IPS-20b (cell line): ENCODE results near the gene P4HB.
A peak's percentile ranks its signal among the peaks of the same experiment; 100 is the strongest.

ENCODE experiments used
- H3K27ac ChIP-seq: one replicate; pipeline ENCODE4 v1.5.1; 2013; ENCODE audit warnings: low read length
- H3K27me3 ChIP-seq: 2 replicates; pipeline ENCODE4 v1.6.1; 2013; ENCODE audit warnings: mild to moderate bottlenecking, low read length, inconsistent platforms; ENCODE audit not compliant: insufficient read depth
- H3K36me3 ChIP-seq: 2 replicates; pipeline ENCODE4 v1.6.1; 2013; ENCODE audit warnings: low read depth, mild to moderate bottlenecking, inconsistent platforms, low read length, moderate library complexity; ENCODE audit not compliant: insufficient read depth
- H3K4me1 ChIP-seq: 2 replicates; pipeline ENCODE4 v1.6.1; 2013; ENCODE audit warnings: mild to moderate bottlenecking, control low read depth, inconsistent platforms, low read length, moderate library complexity; ENCODE audit not compliant: insufficient read depth
- H3K4me3 ChIP-seq: 2 replicates; pipeline ENCODE4 v1.5.1; 2013; ENCODE audit warnings: mild to moderate bottlenecking, low read length, inconsistent platforms
- H3K9ac ChIP-seq: 2 replicates; pipeline ENCODE4 v1.6.1; 2013; ENCODE audit warnings: low read depth, mild to moderate bottlenecking, inconsistent platforms, low read length, moderate library complexity
- H3K9me3 ChIP-seq: 2 replicates; pipeline ENCODE4 v1.6.1; 2013; ENCODE audit warnings: mild to moderate bottlenecking, low read depth, low read length, inconsistent platforms; ENCODE audit not compliant: insufficient read depth

P4HB gene

GRCh38 chr17:81863833-81864768 is 3.8 kb upstream of the P4HB start:
- Histone ChIP-seq H3K27me3 (no peaks in the 10 kb centered on the region), H3K4me1 (0 out of 2 replicates have a peak, but pooled peaks cover 4% of the 10 kb centered on the region), H3K9ac (no peak overlapping the region)

GRCh38 chr17:81863123-81863675 is 2.9 kb upstream of the P4HB start:
- Histone ChIP-seq H3K4me1 (0 out of 2 replicates have a peak, but pooled peaks cover 4% of the 10 kb centered on the region), H3K27ac (no peak overlapping the region), H3K36me3 (peaks cover 40% of the 10 kb centered on the region), H3K9me3 (no peaks in the 10 kb centered on the region), H3K27me3 (no peaks in the 10 kb centered on the region), H3K9ac (no peak overlapping the region), H3K4me3 (no peak overlapping the region)

More at GRCh38 chr17:81863833-81864768, 3.8 kb upstream of the P4HB start:
- Histone ChIP-seq H3K27ac (no peak overlapping the region), H3K4me3 (no peak overlapping the region), H3K36me3 (peaks cover 35% of the 10 kb centered on the region), H3K9me3 (no peaks in the 10 kb centered on the region)

GRCh38 chr17:81860756-81861568 is 627 bp upstream of the P4HB start:
- Histone ChIP-seq H3K36me3 (peaks cover 54% of the 10 kb centered on the region), H3K4me1 (0 out of 2 replicates have a peak, but pooled peaks cover 4% of the 10 kb centered on the region), H3K9ac (peak overlapping the region; percentile 93), H3K9me3 (no peaks in the 10 kb centered on the region), H3K27me3 (no peaks in the 10 kb centered on the region), H3K4me3 (peak overlapping the region; percentile 95), H3K27ac (no peak overlapping the region)

GRCh38 chr17:81858967-81859905 is 1.1 kb downstream of the P4HB start:
- Histone ChIP-seq H3K9me3 (no peaks in the 10 kb centered on the region), H3K36me3 (peaks cover 59% of the 10 kb centered on the region), H3K4me1 (0 out of 2 replicates have a peak, but pooled peaks cover 4% of the 10 kb centered on the region), H3K9ac (peak overlapping the region; percentile 81), H3K27me3 (no peaks in the 10 kb centered on the region), H3K27ac (no peak overlapping the region), H3K4me3 (peak overlapping the region; percentile 89)

GRCh38 chr17:81858170-81858966 is 2.0 kb downstream of the P4HB start:
- no peak overlapping the region for H3K27ac ChIP-seq
- H3K9me3 ChIP-seq = no peaks in the 10 kb centered on the region
- H3K27me3 ChIP-seq = no peaks in the 10 kb centered on the region
- peaks cover 59% of the 10 kb centered on the region for H3K36me3 ChIP-seq
- peak overlapping the region; percentile 81; the same call in 1 of the 2 replicates for H3K9ac ChIP-seq
- H3K4me1 ChIP-seq = 0 out of 2 replicates have a peak, but pooled peaks cover 4% of the 10 kb centered on the region
- H3K4me3 ChIP-seq = no peak overlapping the region

- no peak overlapping the region for H3K4me3 ChIP-seq
- H3K27ac ChIP-seq = no peak overlapping the region
- peaks cover 75% of the 10 kb centered on the region for H3K36me3 ChIP-seq
- no peaks in the 10 kb centered on the region for H3K9me3 ChIP-seq
- 0 out of 2 replicates have a peak, but pooled peaks cover 4% of the 10 kb centered on the region for H3K4me1 ChIP-seq
- no peak overlapping the region for H3K9ac ChIP-seq
- H3K27me3 ChIP-seq = no peaks in the 10 kb centered on the region
Measured at GRCh38 chr17:81854974-81855774, 5.2 kb downstream of the P4HB start.

- peaks cover 64% of the 10 kb centered on the region for H3K36me3 ChIP-seq
- H3K9ac ChIP-seq = no peak overlapping the region
- H3K27me3 ChIP-seq = no peaks in the 10 kb centered on the region
Measured at GRCh38 chr17:81852237-81852636, 8.1 kb downstream of the P4HB start.

GRCh38 chr17:81851423-81851822 is 8.9 kb downstream of the P4HB start:
- no peak overlapping the region for H3K4me3 ChIP-seq
- no peak overlapping the region for H3K27ac ChIP-seq
- peaks cover 68% of the 10 kb centered on the region for H3K36me3 ChIP-seq
- no peaks in the 10 kb centered on the region for H3K9me3 ChIP-seq
- H3K4me1 ChIP-seq = no peaks in the 10 kb centered on the region
- no peaks in the 10 kb centered on the region for H3K27me3 ChIP-seq
- no peak overlapping the region for H3K9ac ChIP-seq

More at GRCh38 chr17:81852237-81852636, 8.1 kb downstream of the P4HB start:
- H3K4me3 ChIP-seq = no peak overlapping the region
- no peaks in the 10 kb centered on the region for H3K4me1 ChIP-seq
- H3K9me3 ChIP-seq = no peaks in the 10 kb centered on the region
- no peak overlapping the region for H3K27ac ChIP-seq

GRCh38 chr17:81849457-81849856 is 10.9 kb downstream of the P4HB start:
- Histone ChIP-seq H3K27ac (no peak overlapping the region), H3K36me3 (peaks cover 72% of the 10 kb centered on the region), H3K9me3 (no peaks in the 10 kb centered on the region), H3K4me1 (no peaks in the 10 kb centered on the region), H3K4me3 (no peak overlapping the region), H3K27me3 (no peaks in the 10 kb centered on the region), H3K9ac (no peak overlapping the region)
